ENCODE measurements around the gene PIGZ. TPM values are rescaled to one million over a fixed set of nuclear protein-coding genes. Genes with fewer than 3 reads are reported as not detected.

PIGZ gene
- 0.98 and 6.6 TPM in 2 replicates for total RNA-seq

GRCh38 chr3:196968233-196969133, at the start of gene PIGZ:
PIGZ (minus strand) TSS chr3:196968833; CDS start chr3:196952031, 16,802 bp downstream.

GRCh38 chr3:196942226-196942914, 26.3 kb downstream of the PIGZ start, which contains the start of gene NCBP2:
NCBP2 (minus strand) TSS chr3:196942528; CDS start chr3:196942503, 25 bp downstream.

Other genes with a start within 250 kb of the PIGZ start
- 38.3 and 44.6 TPM in 2 replicates for gene PAK2, start 229.0 kb downstream of the PIGZ start, total RNA-seq
- gene SENP5, start 100.9 kb downstream of the PIGZ start, total RNA-seq: 18.4 and 18.9 TPM in 2 replicates
- 26.4 and 28.3 TPM in 2 replicates for gene NCBP2, start 26.3 kb downstream of the PIGZ start, total RNA-seq
- gene MELTF, start 61.0 kb upstream of the PIGZ start, total RNA-seq: 15.3 and 19.4 TPM in 2 replicates